GM23248 (cell line): ENCODE data around the gene GNB5.

ENCODE experiments used
- EZH2 ChIP-seq: fragments of 200-600 bp; sonication (generic); IDR thresholded peaks from 2 replicates; pipeline ENCODE4 v1.6.1; 2018; ENCODE audit warnings: antibody characterized with exemption, mild to moderate bottlenecking; ENCODE audit not compliant: insufficient read depth, poor library complexity, severe bottlenecking
- EZH2phosphoT487 ChIP-seq: fragments of 200-600 bp; sonication (generic); IDR thresholded peaks from 2 replicates; pipeline ENCODE4 v1.6.1; 2018; ENCODE audit warnings: antibody characterized with exemption, moderate library complexity, mild to moderate bottlenecking, low read depth; ENCODE audit not compliant: insufficient read depth

- TF ChIP-seq EZH2 = no peak
- TF ChIP-seq EZH2phosphoT487 = no peak
These were observed 70.7 kb downstream of the GNB5 start for GRCh38 chr15:52120488-52120887.
